Cerebellar nuclear complex (tissue), 1 donor: ENCODE measurements around the gene SPINK6.

ENCODE experiments used
- DNase-seq, 2 experiments: peaks; one replicate each; lab custom pipeline; 2025; lab: John Stamatoyannopoulos, UW

The SPINK6 gene

DNA sequence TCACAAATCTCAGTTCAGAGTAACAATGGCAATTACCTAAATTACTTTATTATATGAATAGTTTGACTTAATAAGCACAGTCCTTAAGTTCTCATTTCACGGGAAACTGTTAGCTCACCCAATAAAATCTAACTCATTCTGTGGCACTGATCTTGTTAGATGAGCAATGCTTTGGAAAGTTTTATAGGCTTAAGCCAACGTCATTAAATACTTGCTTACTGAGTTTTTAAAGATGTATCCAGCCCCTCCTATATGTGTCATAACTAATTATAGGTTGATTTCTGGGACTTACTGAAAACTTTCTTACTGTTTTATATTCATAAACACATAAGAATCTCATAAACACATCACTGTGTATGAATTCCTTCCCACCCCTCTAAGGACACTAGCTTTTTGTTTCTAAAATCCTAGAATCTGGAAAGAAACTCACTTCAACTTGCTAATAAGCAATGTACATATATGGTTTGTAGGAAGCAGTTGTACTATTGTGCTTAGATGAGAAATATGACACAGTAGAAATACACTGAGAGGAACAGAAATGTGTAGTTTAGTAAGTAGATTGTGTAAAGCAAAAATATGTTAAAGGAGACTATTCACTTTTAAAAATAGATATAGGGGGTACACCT lies 21.4 kb downstream of the SPINK6 start:
- DNase-seq = no peak

DNA sequence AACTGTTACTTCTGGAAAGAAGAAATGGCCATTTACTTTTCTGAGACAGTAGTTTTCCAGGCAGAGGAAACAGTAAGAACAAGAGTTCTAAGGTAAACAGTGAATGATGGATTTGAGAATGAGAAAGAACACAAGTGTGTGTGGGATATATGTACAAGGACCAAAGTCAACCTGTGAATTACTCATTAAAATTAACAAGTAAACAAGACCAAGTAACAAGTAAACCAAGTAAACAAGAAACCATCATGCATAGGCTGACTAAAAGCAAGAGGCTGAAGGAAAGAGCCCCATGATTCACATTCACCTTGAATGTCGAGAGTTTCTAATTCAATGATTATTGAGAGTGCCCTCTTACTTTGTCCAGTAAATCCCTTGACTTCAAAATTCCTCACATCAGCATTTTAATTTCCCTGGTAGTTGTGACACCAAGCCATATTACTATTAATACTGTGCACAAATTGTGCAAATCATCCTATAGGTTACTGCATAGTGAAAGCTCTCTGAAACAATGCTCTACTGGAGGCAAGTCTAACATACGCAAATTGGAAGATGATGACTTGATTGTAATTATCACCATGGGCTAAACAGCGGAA lies 25.6 kb downstream of the SPINK6 start:
- DNase-seq = no peak

DNA sequence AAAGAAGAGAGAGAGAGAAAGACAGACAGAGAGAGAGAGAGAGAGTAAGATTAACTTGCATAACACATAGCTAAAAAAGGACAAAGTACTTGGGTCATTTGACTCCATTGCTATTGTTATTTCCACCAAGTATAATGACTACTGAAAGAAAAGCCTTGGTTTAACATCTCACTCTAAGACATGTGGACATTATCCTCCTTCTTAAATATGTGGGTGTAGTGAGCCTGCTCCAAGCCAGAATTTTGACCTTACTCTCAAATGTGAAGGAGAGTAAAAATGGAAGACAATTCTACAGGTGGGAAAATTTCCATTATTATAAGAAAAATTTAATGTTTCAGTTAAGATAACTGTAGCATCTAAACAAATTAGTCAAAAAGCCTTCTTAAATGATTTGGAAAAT lies 27.0 kb downstream of the SPINK6 start:
- no peak for DNase-seq

DNA sequence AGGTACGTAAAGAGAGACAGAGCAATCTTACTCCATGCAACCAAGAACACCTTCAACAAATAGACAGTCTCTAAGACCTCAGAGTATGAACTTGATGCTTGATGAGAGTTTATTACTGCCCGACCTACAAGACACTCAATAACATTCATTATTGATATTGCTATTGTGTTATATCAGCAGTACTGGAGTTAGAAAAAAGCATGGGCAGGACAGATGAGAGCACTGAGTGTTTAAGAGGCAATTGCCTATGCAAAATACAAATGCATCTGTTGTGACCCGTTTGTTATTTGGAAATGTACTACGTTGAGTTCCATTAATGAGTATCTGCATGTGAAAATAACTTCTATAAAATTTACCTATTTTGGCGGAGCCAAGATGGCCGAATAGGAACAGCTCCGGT lies 27.4 kb downstream of the SPINK6 start:
- DNase-seq = no peak

DNA sequence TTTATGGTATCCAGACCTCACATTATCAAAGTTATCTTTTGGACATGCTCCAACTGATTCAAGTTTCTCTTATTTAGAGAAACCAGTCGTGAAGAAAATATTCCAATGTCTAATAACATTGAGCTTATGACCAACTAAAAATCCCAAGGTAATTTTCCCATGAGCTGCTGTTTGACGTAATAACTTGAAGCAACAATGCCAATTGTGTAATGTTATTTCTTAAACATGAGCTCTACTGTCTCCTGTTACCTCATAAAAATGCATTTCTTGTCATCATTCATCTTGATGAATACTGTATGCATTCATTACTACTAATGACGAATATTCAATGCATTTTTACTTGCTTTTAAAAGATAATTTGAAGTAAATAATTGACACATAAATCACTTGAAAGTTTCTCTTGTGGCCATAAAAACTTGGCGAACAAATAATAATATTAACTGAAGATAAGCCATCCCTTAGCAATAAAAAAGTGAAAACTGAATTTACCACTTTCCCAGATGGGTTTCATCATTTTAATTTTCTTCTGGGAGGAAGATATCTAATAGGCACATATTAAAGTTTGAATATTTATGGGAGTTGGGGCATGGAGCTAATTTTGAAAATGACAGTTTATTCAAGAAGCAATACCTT lies 35.1 kb downstream of the SPINK6 start:
- DNase-seq = no peak

DNA sequence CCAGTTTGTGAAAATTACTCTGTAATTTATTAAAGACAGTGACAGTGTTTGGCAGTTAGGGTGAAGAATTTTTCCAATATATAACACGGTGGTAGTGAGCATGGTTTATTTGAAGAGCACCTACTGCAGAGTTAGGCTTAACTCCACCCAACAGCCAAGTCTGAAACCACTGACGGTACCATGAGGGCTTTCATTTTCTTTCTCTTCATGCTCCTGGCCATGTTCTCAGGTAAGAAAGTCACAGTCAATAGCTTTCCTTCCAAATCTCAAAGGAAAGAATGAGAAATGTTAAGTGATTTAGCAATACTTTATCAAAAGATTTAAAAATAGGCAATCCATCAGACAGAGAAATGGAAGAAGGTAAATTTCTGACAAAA lies 35.6 kb downstream of the SPINK6 start, which contains the start of gene MARCOL:
Gene MARCOL (plus strand): TSS at position 108 of the 377 bp plus-strand sequence. CDS start 73 bp downstream, at position 181.
- DNase-seq = no peak

DNA sequence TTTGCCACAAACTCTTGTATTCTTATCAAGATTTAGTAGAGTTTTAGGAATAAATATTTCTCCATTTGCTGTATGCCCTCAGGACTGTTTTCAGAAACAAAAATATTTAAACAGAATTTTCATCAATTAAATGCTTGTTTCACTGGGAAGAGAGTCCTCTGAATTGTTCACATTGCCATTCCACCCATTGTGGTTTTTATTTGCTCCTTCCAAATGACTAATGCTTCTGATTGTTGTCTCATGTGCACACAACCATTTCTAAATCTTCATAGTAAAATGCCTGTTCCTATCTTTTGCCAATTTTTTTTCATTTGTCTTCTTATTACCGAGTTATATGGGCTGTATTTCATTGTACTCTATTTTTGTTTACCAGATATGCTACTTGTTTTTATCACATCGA lies 46.1 kb downstream of the SPINK6 start:
- no peak for DNase-seq

DNA sequence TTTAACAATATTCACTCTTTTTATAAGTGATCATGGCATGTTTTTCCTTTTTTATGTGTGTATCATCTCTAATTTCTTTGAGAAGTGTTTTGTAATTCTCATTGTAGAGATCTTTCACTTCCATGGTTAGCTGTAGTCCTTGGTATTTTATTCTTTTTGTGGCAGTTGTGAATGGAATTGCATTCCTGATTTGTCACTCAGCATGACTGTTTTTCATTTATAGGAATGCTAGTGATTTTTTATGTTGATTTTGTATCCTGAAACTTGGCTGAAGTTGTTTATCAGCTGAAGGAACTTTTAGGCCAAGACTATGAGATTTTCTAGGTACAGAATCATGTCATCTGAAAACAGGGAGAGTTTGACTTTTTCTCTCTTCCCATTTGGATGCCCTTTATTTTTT lies 52.6 kb downstream of the SPINK6 start:
- no peak for DNase-seq

DNA sequence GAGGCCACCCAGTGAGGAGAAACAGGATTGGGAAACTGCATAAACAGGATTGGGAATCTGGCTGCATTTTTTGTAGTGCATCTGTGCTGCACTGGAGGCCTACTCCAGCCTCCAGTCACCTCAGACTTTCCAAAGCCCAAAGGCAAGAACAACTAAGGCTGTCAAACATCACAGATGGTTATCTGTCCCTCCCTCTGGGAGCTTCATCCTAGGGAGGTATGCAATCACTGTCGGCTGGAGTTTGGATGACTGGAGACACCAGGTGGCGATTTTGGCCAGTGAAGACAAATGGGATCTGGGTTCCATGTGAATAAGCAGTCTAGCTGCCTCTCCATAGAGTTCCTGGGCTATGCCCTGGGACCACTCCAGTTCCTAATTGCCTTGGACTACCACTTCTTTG lies 56.4 kb downstream of the SPINK6 start:
- no peak for DNase-seq

DNA sequence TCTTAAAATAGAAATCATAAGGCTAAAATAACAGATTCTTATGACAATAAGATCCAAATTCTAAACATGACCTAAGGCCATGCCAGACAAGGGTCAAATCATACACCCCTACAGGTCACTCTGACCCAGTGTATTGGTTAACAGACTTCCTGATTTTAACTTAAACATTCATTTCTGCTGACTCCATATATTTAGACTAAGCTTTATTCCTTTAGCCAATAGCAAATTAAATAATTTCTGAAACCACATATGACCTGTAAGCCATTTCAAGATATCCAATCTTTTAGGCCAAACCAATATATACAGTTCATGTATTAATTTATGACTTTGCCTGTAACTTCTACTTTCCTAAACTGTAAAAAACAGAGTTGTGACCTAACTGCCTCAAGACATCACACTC lies 58.4 kb downstream of the SPINK6 start:
- DNase-seq = no peak
